OCI-LY1 (cell line): Measurements from ENCODE around the gene PRKCA.

Source experiments
- CTCF ChIP-seq: fragments of 200-600 bp; sonication (generic), shearing (Covaris generic); IDR thresholded peaks from 2 replicates; pipeline ENCODE4 v1.5.1; 2017; ENCODE audit warnings: mild to moderate bottlenecking, antibody characterized with exemption, low read length, moderate library complexity, mixed read lengths
- EZH2 ChIP-seq: fragments of 200-600 bp; sonication (generic), shearing (Covaris generic); IDR thresholded peaks from 2 replicates; pipeline ENCODE4 v1.8.0; 2017; ENCODE audit warnings: borderline replicate concordance, mixed run types, mild to moderate bottlenecking, antibody characterized with exemption, low read length, moderate library complexity, mixed read lengths

- TF ChIP-seq CTCF = no peak
- TF ChIP-seq EZH2 = no peak
Observed at GRCh38 chr17:66811683-66812054, 509.3 kb downstream of the PRKCA start.
